K562 (cell line): ENCODE data around the gene LPGAT1. TPM values are rescaled to one million over a fixed set of nuclear protein-coding genes. Genes with fewer than 3 reads are reported as not detected.
A peak's percentile ranks its signal among the peaks of the same experiment; 100 is the strongest.

Experiments
- ATAC-seq: fragments of 200-7000 bp; cut with Tn5 transposase; 3 replicates; pipeline ENCODE4 v1.9.1; 2020; ENCODE audit warnings: moderate library complexity
- BruUV-seq: library from RNA; stranded (reverse); fragments of 400-500 nt; replicated peaks from 2 replicates; lab custom pipeline; 2021; lab: Mats Ljungman, UMichigan
- CTCF ChIA-PET: fragments of 300-600 bp; formaldehyde crosslinking; extraction: SDS; loops from one replicate; lab custom pipeline; 2021; ENCODE audit warnings: low intra/inter-chr PET ratio; lab: Yijun Ruan, JAX
- POLR2A ChIA-PET: fragments of 300-600, 350-650 bp; sonication (Branson Sonifier 250); formaldehyde crosslinking; extraction: SDS; loops from one replicate; lab custom pipeline; 2021; ENCODE audit warnings: antibody characterized with exemption, inconsistent platforms; lab: Yijun Ruan, JAX
- DNase-seq, 4 experiments: peaks; one replicate each; pipeline versions ENCODE4 v3.0.0 to v3.0.0-alpha.2; 2011 to 2018; ENCODE audit warnings: low spot score in 3 of 4, mixed read lengths in 3 of 4; ENCODE audit errors: extremely low read depth in 1 of 4
- FAIRE-seq: peaks from 2 replicates; lab custom pipeline; 2011; peaks lifted over from hg19 to GRCh38; lab: Jason Lieb, UNC
- H2AFZ ChIP-seq: 2 replicates; pipeline ENCODE4 v1.6.0; 2011; ENCODE audit warnings: low read depth, low read length, control low read depth, inconsistent platforms
- H3K27ac ChIP-seq: fragments of 200-600 bp; 3 replicates; pipeline ENCODE4 v1.8.0; 2011; ENCODE audit warnings: low read depth, mild to moderate bottlenecking, control low read depth, inconsistent platforms, low read length, moderate library complexity, mixed read lengths; ENCODE audit errors: extremely low read depth
- H3K27me3 ChIP-seq, 2 experiments: fragments of 300-600 bp in 1 of 2; 2 replicates in 1 of 2; 3 replicates in 1 of 2; pipeline versions ENCODE4 v1.6.0 to v1.8.0; 2011; ENCODE audit warnings: inconsistent platforms in 2 of 2, low read length in 2 of 2, mild to moderate bottlenecking in 1 of 2, mixed read lengths in 1 of 2, moderate library complexity in 1 of 2; ENCODE audit not compliant: control insufficient read depth in 2 of 2, insufficient read depth in 2 of 2
- H3K36me3 ChIP-seq: fragments of 300-600 bp; 3 replicates; pipeline ENCODE4 v1.8.0; 2011; ENCODE audit warnings: mild to moderate bottlenecking, low read length, inconsistent platforms; ENCODE audit not compliant: control insufficient read depth, insufficient read depth
- H3K4me1 ChIP-seq, 2 experiments: fragments of 200-600 bp in 1 of 2; replicated peaks in 1 of 2; 2 replicates in 1 of 2; 3 replicates in 1 of 2; pipeline versions ENCODE4 v1.5.1 to v1.8.0; 2011; ENCODE audit warnings: inconsistent platforms in 2 of 2, low read length in 2 of 2, mild to moderate bottlenecking in 1 of 2, mixed read lengths in 1 of 2, moderate library complexity in 1 of 2; ENCODE audit not compliant: control insufficient read depth in 2 of 2, insufficient read depth in 2 of 2
- H3K4me2 ChIP-seq: 2 replicates; pipeline ENCODE4 v1.6.1; 2011; ENCODE audit warnings: low read length, control low read depth, inconsistent platforms, mixed read lengths; ENCODE audit not compliant: insufficient read depth
- H3K4me3 ChIP-seq: fragments of 200-600 bp; sonication (generic), shearing (Covaris generic); 2 replicates; pipeline ENCODE4 v1.5.1; 2016; ENCODE audit warnings: control low read depth, inconsistent platforms
- H3K79me2 ChIP-seq: fragments of 200-600 bp; 3 replicates; pipeline ENCODE4 v1.8.0; 2011; ENCODE audit warnings: low read length, inconsistent platforms; ENCODE audit not compliant: control insufficient read depth, insufficient read depth
- H3K9ac ChIP-seq, 2 experiments: 2 replicates each; pipeline versions ENCODE4 v1.6.0 to v1.6.1; 2011; ENCODE audit warnings: low read depth in 2 of 2, low read length in 2 of 2, control low read depth in 1 of 2, inconsistent platforms in 1 of 2, mild to moderate bottlenecking in 1 of 2, mixed read lengths in 1 of 2; ENCODE audit not compliant: insufficient read depth in 1 of 2
- H3K9me1 ChIP-seq: one replicate; pipeline ENCODE4 v1.6.0; 2011; ENCODE audit warnings: inconsistent platforms, mild to moderate bottlenecking, low read length, moderate library complexity; ENCODE audit not compliant: control insufficient read depth, insufficient read depth
- H3K9me3 ChIP-seq: replicated peaks from 2 replicates; pipeline ENCODE4 v1.5.1; 2011; ENCODE audit warnings: low read depth, low read length, inconsistent platforms; ENCODE audit not compliant: control insufficient read depth, insufficient read depth
- H4K20me1 ChIP-seq: replicated peaks from 2 replicates; pipeline ENCODE4 v1.6.1; 2011; ENCODE audit warnings: low read length, inconsistent platforms, mixed read lengths; ENCODE audit not compliant: control insufficient read depth, insufficient read depth
- CEBPB ChIP-seq: fragments of 450-650 bp; IDR thresholded peaks from 2 replicates; pipeline ENCODE4 v1.6.1; 2016; ENCODE audit warnings: missing genetic modification characterization, missing compliant biosample characterization
- CEBPG ChIP-seq, 3 experiments: fragments of 200-800 bp in 1 of 3; sonication (Bioruptor generic) in 1 of 3; sonication (generic) in 1 of 3; formaldehyde crosslinking in 1 of 3; IDR thresholded peaks in 2 of 3; conservative IDR thresholded peaks in 1 of 3; 2 replicates each; pipeline versions ENCODE4 v1.6.1 to v1.8.0; 2016 to 2022; ENCODE audit warnings: missing compliant biosample characterization in 2 of 3, missing genetic modification characterization in 2 of 3, mild to moderate bottlenecking in 1 of 3, missing genetic modification reagents in 1 of 3
- ESRRB ChIP-seq: fragments of 250-450 bp; sonication (Bioruptor Pico); IDR thresholded peaks from 2 replicates; pipeline ENCODE4 v1.5.0; 2020; ENCODE audit warnings: mild to moderate bottlenecking, moderate library complexity, borderline replicate concordance
- ILF3 ChIP-seq: fragments of 450-650 bp; IDR thresholded peaks from 2 replicates; pipeline ENCODE4 v1.6.1; 2018; ENCODE audit warnings: antibody characterized with exemption, mild to moderate bottlenecking, moderate library complexity, borderline replicate concordance
- NR1H2 ChIP-seq: sonication (generic); formaldehyde crosslinking; IDR thresholded peaks from 2 replicates; pipeline ENCODE4 v1.4.0; 2020; ENCODE audit warnings: mild to moderate bottlenecking, missing genetic modification reagents
- THAP12 ChIP-seq: fragments of 250-450 bp; sonication (Bioruptor Pico); IDR thresholded peaks from 2 replicates; pipeline ENCODE4 v1.9.0; 2021; ENCODE audit warnings: mild to moderate bottlenecking, inconsistent platforms
- in situ Hi-C: fragments of 300-500 bp; cut with MboI; formaldehyde crosslinking; loops from 4 replicates; pipeline ENCODE4 v1.15.0; 2018; ENCODE audit warnings: inconsistent platforms, mixed read lengths
- intact Hi-C: fragments of 100-400 bp; cut with micrococcal nuclease; formaldehyde crosslinking; loops from 2 replicates; pipeline ENCODE4 v1.14.2; 2022
- polyA plus RNA-seq, 8 experiments: library from polyadenylated mRNA; depleted of rRNA in 4 of 8; stranded (reverse) in 5 of 8; unstranded in 3 of 8; fragments of >200 nt; fragmentation: Nextera tagmentation in 2 of 8; fragmentation: Illumina TruSeq in 1 of 8; extraction: Ambion mirVana in 2 of 8; extraction: Trizol in 1 of 8; gene quantifications; 2 replicates each; pipeline versions ENCODE4 v1.2.1 to v1.2.3, GENCODE V29; 2011 to 2014; ENCODE audit warnings: inconsistent platforms in 1 of 8, missing spikeins in 1 of 8
- total RNA-seq, 7 experiments: library from RNA; depleted of rRNA in 6 of 7; stranded (reverse); fragments of >200 nt in 6 of 7; fragmentation: Illumina TruSeq in 2 of 7; extraction: Trizol in 2 of 7; gene quantifications; 2 replicates each; pipeline versions ENCODE4 v1.2.1 to v1.2.3, GENCODE V29; 2011 to 2021; ENCODE audit warnings: low replicate concordance in 1 of 7

LPGAT1 gene
- total and polyA plus RNA-seq, 9 of the 15 experiments (the other 6 are each of a cell fraction or from before 2014, with no cell fraction given), result 5.7 to 31.4 (median 16.3) TPM

GRCh38 chr1:211816586-211816985 lies 14.0 kb downstream of the LPGAT1 start:
- CTCF ChIA-PET, result no interaction called here
- Histone ChIP-seq H4K20me1 (no peaks in the 10 kb centered on the region), H3K79me2 (no peaks in the 10 kb centered on the region), H3K9me3 (no peaks in the 10 kb centered on the region), H3K4me3 (no peak overlapping the region), H3K9me1 (no peaks in the 10 kb centered on the region), H3K4me1 (no peaks in the 10 kb centered on the region), H2AFZ (no peak overlapping the region), H3K36me3 (no peaks in the 10 kb centered on the region), H3K4me2 (no peak overlapping the region), H3K27me3 (no peaks in the 10 kb centered on the region), H3K9ac (no peak overlapping the region), H3K27ac (no peak overlapping the region)
- no peak for DNase-seq
- FAIRE-seq, result peak; percentile 52
- in situ Hi-C loops, result no loop called here
- BruUV-seq, result no TSS peak
- no peak for TF ChIP-seq ESRRB
- no peak for TF ChIP-seq THAP12 (CRISPR knock-in tag)
- TF ChIP-seq NR1H2 (CRISPR knock-in tag), result no peak
- TF ChIP-seq ILF3, result no peak
- TF ChIP-seq CEBPB (tag), result 0 out of 2 replicates have a peak, but pooled peaks have one; percentile 11
- TF ChIP-seq CEBPG (CRISPR knock-in tag; IDR thresholded peaks at IDR 0.05), result no peak
- TF ChIP-seq CEBPG (tag; conservative IDR thresholded peaks at IDR 0.05 in 1 of 2, IDR thresholded peaks at IDR 0.05 in 1 of 2), result peak in 1 of 2 experiments; percentile 47; a peak in 1 of 4 replicates
- ATAC-seq, result no peak
- POLR2A ChIA-PET, result interaction anchor here (0.9 to 2.8 kb wide), 4 partner anchors 8 to 28 kb away, joined by 3 to 17 read pairs (median 4); no protein-coding TSS in a partner anchor
- intact Hi-C loops, result no loop called here
